GM19023 (cell line): Measurements from ENCODE around the gene LCP1.

ENCODE experiments used
- ATAC-seq: cut with Tn5 transposase; IDR thresholded peaks from one replicate; pipeline ENCODE4 v1.9.1; 2021; ENCODE audit warnings: mild to moderate bottlenecking, moderate library complexity; ENCODE audit not compliant: unreplicated experiment

LCP1 gene

DNA sequence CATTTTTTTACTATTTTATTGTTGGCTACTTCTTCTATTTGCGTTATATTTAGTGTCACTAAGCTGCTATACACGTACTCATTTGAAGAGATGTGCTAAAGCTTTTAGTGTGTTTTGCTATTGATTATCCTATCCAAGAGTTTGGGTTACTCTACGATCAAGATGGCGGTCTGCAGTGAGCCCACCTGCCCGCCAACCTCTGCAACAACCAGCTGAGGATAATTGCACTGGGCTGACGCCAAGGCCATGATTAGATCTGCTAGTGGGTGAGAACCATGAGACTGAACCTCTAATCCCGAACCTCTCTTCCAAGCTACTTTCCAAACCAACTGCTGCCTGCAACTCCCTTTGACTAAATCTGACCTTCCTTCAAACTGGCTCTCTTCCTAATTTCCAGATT is 78.9 kb downstream of the LCP1 start:
- no peak for ATAC-seq

DNA sequence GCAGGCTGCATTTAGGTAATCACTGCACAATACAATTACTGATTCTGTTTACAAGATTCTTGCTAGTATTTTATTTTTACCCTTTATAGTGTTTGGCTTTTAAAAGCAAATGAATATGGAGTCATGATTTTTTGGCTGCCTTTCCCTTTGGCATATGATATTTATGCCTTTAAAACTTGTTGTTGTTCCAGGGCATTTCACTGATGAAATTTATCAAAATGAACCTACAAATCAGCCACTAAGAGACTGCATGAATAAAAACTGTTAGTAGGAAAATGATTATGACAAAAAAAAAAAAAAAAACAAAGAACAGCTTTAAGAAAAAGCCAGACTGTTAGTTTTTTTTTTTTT is 79.7 kb downstream of the LCP1 start:
- no peak for ATAC-seq

DNA sequence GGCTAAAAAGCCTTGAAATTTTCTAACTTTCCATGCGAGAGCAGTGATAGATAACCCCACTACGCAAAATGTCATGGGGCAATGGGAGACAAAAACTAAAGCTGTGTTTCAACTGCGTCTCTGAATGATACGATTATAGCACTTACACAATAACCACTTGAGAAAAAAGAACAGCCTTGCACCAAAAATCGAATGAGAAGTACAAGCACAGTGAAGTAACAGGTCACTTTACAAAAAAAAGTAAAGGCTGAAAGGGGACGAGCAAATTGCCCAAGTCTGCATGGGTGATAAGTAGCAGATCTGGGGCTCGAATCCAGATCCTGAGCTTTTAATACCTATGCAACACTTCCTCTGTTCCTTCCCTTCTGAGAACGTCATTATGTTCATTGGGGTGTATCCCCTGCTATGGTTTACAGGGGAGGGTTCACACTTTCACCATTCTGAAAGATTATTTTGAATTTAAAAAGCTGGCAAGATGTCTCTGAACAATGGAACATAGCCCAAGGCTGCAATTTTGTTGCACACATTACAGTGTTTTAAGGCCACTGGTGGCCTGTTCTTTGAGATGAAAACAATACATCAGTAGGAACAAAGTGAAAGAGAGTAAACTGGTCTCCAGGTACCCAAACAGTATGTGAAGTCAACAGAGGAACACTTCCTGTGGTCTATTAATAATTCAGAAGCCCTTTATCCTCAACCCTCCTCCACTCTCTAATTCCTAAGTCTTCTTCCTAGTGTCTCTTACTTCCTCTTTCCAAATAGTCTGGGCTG is 80.3 kb downstream of the LCP1 start:
- no peak for ATAC-seq

- no peak for ATAC-seq
Measured at GRCh38 chr13:46101002-46101401, 81.0 kb downstream of the LCP1 start.

DNA sequence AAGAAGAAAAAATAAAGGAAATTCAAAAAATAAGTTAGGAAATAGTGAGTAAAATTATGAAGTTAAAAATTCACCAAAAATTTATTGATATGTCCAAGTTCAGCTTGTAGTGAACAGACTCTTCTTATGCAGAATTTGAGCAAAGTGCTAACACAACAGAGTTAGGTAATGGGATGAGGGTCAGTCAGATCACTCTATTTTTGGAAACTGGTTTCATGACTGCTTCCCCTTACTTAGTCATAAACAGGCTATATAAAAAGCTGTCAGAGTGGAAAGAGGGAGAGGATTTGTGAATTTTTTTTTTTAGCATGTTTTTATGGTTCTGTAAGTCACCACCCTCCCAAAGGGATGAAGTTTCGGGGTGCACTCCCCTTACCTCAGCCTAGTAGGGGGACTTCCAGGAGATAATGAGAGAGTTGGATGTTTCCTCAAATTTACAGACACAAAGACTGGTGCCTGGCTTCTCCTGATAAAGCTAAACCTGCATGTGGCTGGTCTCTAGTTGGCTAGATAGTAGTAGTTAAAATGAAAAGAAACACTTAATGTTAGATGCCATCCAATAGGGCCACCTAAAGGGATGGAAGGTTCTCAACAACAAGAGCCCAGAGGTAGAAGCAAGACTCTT is 81.7 kb downstream of the LCP1 start:
- no peak for ATAC-seq

- no peak for ATAC-seq
Measured at GRCh38 chr13:46097663-46098062, 84.3 kb downstream of the LCP1 start.

DNA sequence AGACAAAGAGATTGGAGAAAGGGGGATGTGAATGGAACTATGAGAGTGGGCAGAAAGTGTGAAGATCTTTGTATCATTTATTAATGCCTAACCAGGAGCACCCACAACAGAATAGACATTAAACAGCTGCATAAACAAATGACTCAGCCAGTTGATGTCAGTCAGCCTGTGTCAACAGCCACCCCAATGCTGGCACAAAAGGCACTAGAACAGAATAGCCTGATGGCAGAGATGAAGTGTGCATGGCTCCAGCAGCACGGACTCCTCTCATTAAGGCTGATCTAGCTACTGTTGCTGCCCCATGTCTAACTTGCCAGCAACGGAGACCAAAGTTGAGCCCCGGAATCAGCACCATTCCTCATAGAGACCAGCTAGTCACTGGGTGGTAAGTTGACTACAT is 85.0 kb downstream of the LCP1 start:
- no peak for ATAC-seq

- no peak for ATAC-seq
Measured at GRCh38 chr13:46094478-46094877, 87.5 kb downstream of the LCP1 start.

DNA sequence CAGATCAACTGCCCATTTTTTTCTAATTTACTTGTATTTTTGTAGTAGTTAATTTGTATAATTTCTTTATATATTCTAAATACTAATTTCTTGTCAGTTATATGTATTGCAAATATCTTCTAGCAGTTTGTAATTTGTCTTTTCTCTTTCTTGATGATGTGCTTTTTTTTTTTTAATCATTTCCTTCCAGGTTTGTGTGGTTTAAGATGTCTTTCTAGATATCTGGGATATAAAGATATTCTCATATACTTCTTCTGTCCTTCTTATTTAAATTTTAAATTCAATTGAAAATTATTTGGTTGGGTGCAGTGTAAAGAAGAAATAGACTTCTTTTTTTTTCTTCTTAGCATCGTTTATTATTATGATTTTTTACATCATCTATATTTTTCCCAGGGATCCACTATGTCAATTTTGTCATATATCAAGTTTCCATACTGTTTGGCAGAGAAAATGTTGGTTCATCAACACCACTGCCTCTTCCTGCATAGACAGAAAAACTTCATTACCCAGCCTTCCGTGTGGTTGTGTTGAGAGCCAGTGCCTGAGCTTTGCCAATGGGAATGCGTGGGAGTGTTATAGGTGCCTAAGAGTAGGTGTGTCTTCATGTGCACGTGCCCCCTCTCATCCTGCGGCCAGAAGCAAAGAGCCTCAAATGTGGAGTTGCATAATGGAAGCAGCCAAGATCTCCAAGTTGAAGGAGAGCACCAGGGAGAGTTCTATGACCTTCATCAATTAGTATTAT is 93.0 kb downstream of the LCP1 start:
- ATAC-seq = no peak

- no peak for ATAC-seq
Measured at GRCh38 chr13:46087481-46087880, 94.5 kb downstream of the LCP1 start.

DNA sequence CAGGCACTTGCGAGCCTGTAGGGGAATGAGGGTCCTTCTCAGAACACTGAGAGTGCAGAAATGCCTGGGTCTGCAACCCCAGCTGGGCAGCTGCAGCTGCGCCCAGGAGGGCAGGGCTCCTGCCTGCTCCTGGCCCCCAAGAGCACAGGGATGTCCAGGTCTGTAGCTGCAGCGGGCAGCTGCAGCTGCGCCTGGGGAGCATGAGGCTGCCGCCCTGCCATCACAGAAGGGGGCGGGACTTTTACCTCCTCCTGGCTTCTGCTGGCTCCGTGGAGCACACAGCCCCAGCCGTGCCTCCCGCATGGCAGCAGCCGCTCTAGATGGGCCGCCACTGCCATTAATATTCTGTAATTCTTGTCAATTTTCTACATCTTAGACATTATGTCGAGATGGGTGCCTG is 95.0 kb downstream of the LCP1 start:
- no peak for ATAC-seq

DNA sequence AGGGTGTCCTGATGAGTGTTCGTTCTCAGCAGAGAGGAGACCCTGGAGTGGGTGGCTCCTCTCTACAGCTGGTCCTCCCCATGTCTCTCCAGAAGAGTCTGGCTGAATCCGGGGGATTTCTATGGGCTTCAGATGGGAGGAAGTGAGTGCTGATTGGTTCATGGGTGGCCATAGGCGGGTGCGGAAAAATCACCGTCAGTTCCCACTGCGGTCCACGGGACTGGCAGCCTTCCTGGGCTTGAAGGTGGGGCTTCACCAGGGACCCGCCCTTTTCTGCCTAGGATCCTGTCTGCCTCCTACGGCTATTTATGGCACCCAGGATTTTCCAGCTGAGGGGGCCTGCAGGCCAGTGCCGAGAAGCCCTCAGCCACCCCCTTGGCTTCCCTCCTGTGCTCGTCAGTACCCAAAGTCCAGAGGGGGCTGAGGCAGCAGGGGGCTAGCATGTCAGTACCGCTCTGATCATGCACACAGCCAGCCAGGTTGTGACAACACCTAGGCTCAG is 95.5 kb downstream of the LCP1 start:
- no peak for ATAC-seq

- ATAC-seq = no peak
Measured at GRCh38 chr13:46085737-46086136, 96.2 kb downstream of the LCP1 start.

DNA sequence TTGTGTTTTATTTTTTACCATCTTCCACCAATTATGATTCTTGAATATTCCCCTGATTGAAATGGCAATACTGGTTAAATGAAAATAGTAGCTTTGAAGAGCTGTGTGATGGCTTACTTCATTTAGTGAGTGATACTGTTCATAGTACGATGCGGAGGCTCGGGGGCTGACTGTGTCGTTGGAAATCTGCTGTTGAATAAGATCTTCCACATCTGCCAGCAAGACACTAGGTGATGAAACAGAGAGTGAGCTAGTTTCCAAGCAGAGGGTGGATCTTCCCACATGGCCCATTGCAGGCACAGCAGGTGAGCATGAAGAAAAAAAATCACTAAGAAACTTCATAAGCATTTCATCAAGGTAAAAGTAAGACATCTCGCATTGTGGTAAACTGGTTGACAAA is 99.7 kb downstream of the LCP1 start:
- ATAC-seq = no peak

DNA sequence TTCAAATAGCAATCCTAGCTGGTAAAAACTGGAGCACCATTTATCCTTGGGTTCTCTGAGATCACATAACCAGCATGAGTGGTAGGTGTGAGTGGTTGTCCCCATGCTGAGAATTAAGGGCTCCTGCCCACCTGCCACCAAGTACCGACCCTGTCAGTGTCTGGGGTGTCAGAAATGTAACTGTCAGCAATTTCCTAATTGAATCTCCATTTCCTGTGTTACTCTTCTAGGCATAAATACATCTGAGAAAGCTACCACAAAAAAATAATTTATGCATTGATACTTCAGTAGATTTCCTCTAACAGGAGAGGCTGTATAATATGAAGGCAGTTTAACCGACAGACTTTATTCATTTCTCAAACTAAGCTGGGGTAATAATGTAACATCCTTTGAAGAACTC is 102.2 kb downstream of the LCP1 start:
- no peak for ATAC-seq

- ATAC-seq = no peak
Measured at GRCh38 chr13:46077265-46077664, 104.7 kb downstream of the LCP1 start.

GRCh38 chr13:46076827-46077226 is 105.2 kb downstream of the LCP1 start:
- ATAC-seq = no peak
